Smooth muscle cell (in vitro differentiated cells): ENCODE results near the gene CPNE4. TPM values are rescaled to one million over a fixed set of nuclear protein-coding genes. Genes with fewer than 3 reads are reported as not detected.

Experiments
- DNase-seq: peaks from one replicate; lab custom pipeline; 2025; ENCODE audit not compliant: unreplicated experiment; lab: John Stamatoyannopoulos, UW
- H2AFZ ChIP-seq: fragments of 200-600 bp; sonication (generic); 2 replicates; pipeline ENCODE4 v1.6.0; 2016; ENCODE audit warnings: antibody characterized with exemption, low read depth, mild to moderate bottlenecking
- H3F3A ChIP-seq: fragments of 200-600 bp; sonication (generic); 2 replicates; pipeline ENCODE4 v1.6.0; 2017; ENCODE audit warnings: antibody characterized with exemption, low read depth
- H3K27ac ChIP-seq: fragments of 200-600 bp; sonication (generic); 2 replicates; pipeline ENCODE4 v1.5.1; 2016; ENCODE audit warnings: low read depth, mild to moderate bottlenecking
- H3K27me3 ChIP-seq: fragments of 200-600 bp; sonication (generic); 2 replicates; pipeline ENCODE4 v1.6.1; 2016; ENCODE audit warnings: low read depth, mild to moderate bottlenecking
- H3K36me3 ChIP-seq: fragments of 200-600 bp; sonication (generic); 2 replicates; pipeline ENCODE4 v1.5.1; 2016; ENCODE audit warnings: low read depth
- H3K4me1 ChIP-seq: fragments of 200-600 bp; sonication (generic); 2 replicates; pipeline ENCODE4 v1.5.1; 2016; ENCODE audit warnings: low read depth
- H3K4me2 ChIP-seq: fragments of 200-600 bp; sonication (generic); 2 replicates; pipeline ENCODE4 v1.6.0; 2016; ENCODE audit warnings: mild to moderate bottlenecking
- H3K4me3 ChIP-seq: fragments of 200-600 bp; sonication (generic); 2 replicates; pipeline ENCODE4 v1.5.1; 2016; ENCODE audit warnings: mild to moderate bottlenecking
- H3K79me2 ChIP-seq: fragments of 200-600 bp; sonication (generic); 2 replicates; pipeline ENCODE4 v1.6.0; 2016; ENCODE audit warnings: low read depth, mild to moderate bottlenecking
- H3K9ac ChIP-seq: fragments of 200-600 bp; sonication (generic); 2 replicates; pipeline ENCODE4 v1.6.0; 2016; ENCODE audit warnings: low read depth
- H3K9me3 ChIP-seq: fragments of 200-600 bp; sonication (generic); replicated peaks from 2 replicates; pipeline ENCODE4 v1.5.1; 2016; ENCODE audit warnings: low read depth
- H4K20me1 ChIP-seq: fragments of 200-600 bp; sonication (generic); 2 replicates; pipeline ENCODE4 v1.6.0; 2016; ENCODE audit warnings: low read depth
- WGBS: methylation state at CpG from one replicate; pipeline ENCODE4 v1.1.7; 2016; ENCODE audit warnings: low lambda C conversion rate; 5-methylcytosine and 5-hydroxymethylcytosine counted together
- polyA plus RNA-seq: library from polyadenylated mRNA; unstranded; fragments of >200 nt; fragmentation: Nextera tagmentation; extraction: Ambion mirVana; gene quantifications from 2 replicates; pipeline ENCODE4 v1.2.1, GENCODE V29; 2016
- total RNA-seq: library from RNA; depleted of rRNA; stranded (reverse); fragments of >200 nt; gene quantifications from 2 replicates; pipeline ENCODE4 v1.2.3, GENCODE V29; 2014
- TF ChIP-seq, protein P1 (sequence below): fragments of 200-600 bp; sonication (generic); IDR thresholded peaks from 2 replicates; pipeline ENCODE4 v1.5.1; 2017; ENCODE audit warnings: borderline replicate concordance, mild to moderate bottlenecking, antibody characterized with exemption; ENCODE audit not compliant: insufficient read depth, poor library complexity, severe bottlenecking

The CPNE4 gene
- total RNA-seq (1.6 TPM in 1 of 2 replicates, not detected in the other), polyA plus RNA-seq (0.05 and 0.07 TPM in 2 replicates)

GRCh38 chr3:132034486-132035464 is at the start of gene CPNE4:
Gene CPNE4, minus strand, starts transcription at chr3:132035014.
- H2AFZ ChIP-seq, result no peak within 1 kb of the TSS
- H3K9me3 ChIP-seq, result no peaks in the 10 kb centered on the region
- H3K36me3 ChIP-seq, result no peaks in the 10 kb centered on the region
- TF ChIP-seq, protein P1, sequence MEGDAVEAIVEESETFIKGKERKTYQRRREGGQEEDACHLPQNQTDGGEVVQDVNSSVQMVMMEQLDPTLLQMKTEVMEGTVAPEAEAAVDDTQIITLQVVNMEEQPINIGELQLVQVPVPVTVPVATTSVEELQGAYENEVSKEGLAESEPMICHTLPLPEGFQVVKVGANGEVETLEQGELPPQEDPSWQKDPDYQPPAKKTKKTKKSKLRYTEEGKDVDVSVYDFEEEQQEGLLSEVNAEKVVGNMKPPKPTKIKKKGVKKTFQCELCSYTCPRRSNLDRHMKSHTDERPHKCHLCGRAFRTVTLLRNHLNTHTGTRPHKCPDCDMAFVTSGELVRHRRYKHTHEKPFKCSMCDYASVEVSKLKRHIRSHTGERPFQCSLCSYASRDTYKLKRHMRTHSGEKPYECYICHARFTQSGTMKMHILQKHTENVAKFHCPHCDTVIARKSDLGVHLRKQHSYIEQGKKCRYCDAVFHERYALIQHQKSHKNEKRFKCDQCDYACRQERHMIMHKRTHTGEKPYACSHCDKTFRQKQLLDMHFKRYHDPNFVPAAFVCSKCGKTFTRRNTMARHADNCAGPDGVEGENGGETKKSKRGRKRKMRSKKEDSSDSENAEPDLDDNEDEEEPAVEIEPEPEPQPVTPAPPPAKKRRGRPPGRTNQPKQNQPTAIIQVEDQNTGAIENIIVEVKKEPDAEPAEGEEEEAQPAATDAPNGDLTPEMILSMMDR, result peak; percentile 93
- H3K4me2 ChIP-seq, result peak within 1 kb of the TSS; percentile 81
- no peaks in the 10 kb centered on the region for H3K4me1 ChIP-seq
- no peaks in the 10 kb centered on the region for H3F3A ChIP-seq
- WGBS, result 5% methylated on average over 44 of the region's 49 CpGs
- peak within 1 kb of the TSS; percentile 38 for H3K4me3 ChIP-seq
- peak; percentile 69 for DNase-seq
- no peaks in the 10 kb centered on the region for H3K79me2 ChIP-seq
- H3K27me3 ChIP-seq, result peaks cover 66% of the 10 kb centered on the region
- no peak within 1 kb of the TSS for H3K27ac ChIP-seq
- no peak within 1 kb of the TSS for H3K9ac ChIP-seq
- H4K20me1 ChIP-seq, result no peaks in the 10 kb centered on the region

- TF ChIP-seq, protein P1, result no peak
- Histone ChIP-seq H3K79me2 (no peaks in the 10 kb centered on the region), H2AFZ (no peak overlapping the region), H3K4me2 (no peak overlapping the region), H3F3A (no peaks in the 10 kb centered on the region), H3K4me1 (no peaks in the 10 kb centered on the region), H3K36me3 (no peaks in the 10 kb centered on the region), H3K4me3 (no peak overlapping the region), H3K9ac (no peak overlapping the region), H4K20me1 (no peaks in the 10 kb centered on the region), H3K27ac (no peak overlapping the region), H3K27me3 (no peaks in the 10 kb centered on the region), H3K9me3 (no peaks in the 10 kb centered on the region)
- no peak for DNase-seq
- WGBS, result 43% methylated on average over 6 of the region's 6 CpGs
These were observed 48.9 kb upstream of the CPNE4 start for GRCh38 chr3:132083583-132084279.

DNA sequence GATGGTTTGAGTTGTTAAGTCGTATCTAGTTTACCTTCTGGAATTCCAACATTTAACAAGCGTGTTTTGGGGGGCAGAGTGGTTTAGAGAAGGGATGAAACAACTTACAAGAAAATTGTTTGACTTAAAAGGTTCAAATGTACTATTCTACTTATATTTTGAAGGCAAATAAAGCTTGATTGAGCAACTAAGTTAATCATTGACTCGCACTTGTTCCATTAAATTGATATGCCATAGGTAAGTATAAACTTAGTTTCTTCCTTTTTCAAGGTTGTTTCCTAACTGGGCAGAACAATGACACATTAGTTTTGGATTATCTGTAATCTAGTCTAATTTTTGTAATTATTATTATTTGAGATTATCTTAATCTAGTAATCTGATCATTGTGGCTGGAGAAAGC is 48.3 kb upstream of the CPNE4 start:
- no peak overlapping the region for H3K4me2 ChIP-seq
- 84% methylated on average over 3 of the region's 3 CpGs for WGBS
- H4K20me1 ChIP-seq, result no peaks in the 10 kb centered on the region
- TF ChIP-seq, protein P1, result no peak
- H3K36me3 ChIP-seq, result no peaks in the 10 kb centered on the region
- no peak overlapping the region for H3K9ac ChIP-seq
- H3K9me3 ChIP-seq, result no peaks in the 10 kb centered on the region
- H3K4me3 ChIP-seq, result no peak overlapping the region
- H3K27me3 ChIP-seq, result no peaks in the 10 kb centered on the region
- H3F3A ChIP-seq, result no peaks in the 10 kb centered on the region
- DNase-seq, result no peak
- H3K4me1 ChIP-seq, result no peaks in the 10 kb centered on the region
- no peak overlapping the region for H2AFZ ChIP-seq
- H3K27ac ChIP-seq, result no peak overlapping the region
- H3K79me2 ChIP-seq, result no peaks in the 10 kb centered on the region
